B cell (primary cell): ENCODE results near the gene LMNTD1.

Experiments
- CTCF ChIP-seq: fragments of 200-600 bp; IDR thresholded peaks from one replicate; pipeline ENCODE4 v1.8.0; 2022; ENCODE audit warnings: antibody characterized with exemption, mild to moderate bottlenecking
- EZH2 ChIP-seq: IDR thresholded peaks from 2 replicates; pipeline ENCODE4 v1.6.1; 2012; ENCODE audit warnings: borderline replicate concordance, low read depth, mild to moderate bottlenecking, moderate library complexity, low read length; ENCODE audit not compliant: insufficient read depth, poor library complexity, severe bottlenecking

- no peak for TF ChIP-seq EZH2
- no peak for TF ChIP-seq CTCF
These were observed 80.6 kb downstream of the LMNTD1 start for GRCh38 chr12:25472453-25472852.
